IgD-negative memory B cell (primary cell): ENCODE measurements around the gene TMEM270. TPM values are rescaled to one million over a fixed set of nuclear protein-coding genes. Genes with fewer than 3 reads are reported as not detected.
"Not testable (repeated sequence)": the region's sequence is repeated elsewhere in the genome, so short reads cannot be mapped to it uniquely, and the experiment has no call there.

Experiments
- H3K27ac Mint-ChIP-seq, 3 donors: one replicate each; pipeline ENCODE4 v1.8.0; 2020 to 2022; ENCODE audit warnings: mild to moderate bottlenecking in 3 of 3, mixed read lengths in 3 of 3, moderate library complexity in 1 of 3
- H3K27me3 Mint-ChIP-seq: one replicate; pipeline ENCODE4 v1.8.0; 2021; ENCODE audit warnings: mixed read lengths
- H3K36me3 Mint-ChIP-seq: one replicate; pipeline ENCODE4 v1.8.0; 2020; ENCODE audit warnings: mild to moderate bottlenecking, mixed read lengths
- H3K4me1 Mint-ChIP-seq, 3 donors: one replicate each; pipeline ENCODE4 v1.8.0; 2020 to 2022; ENCODE audit warnings: mixed read lengths in 3 of 3, mild to moderate bottlenecking in 1 of 3
- H3K4me3 Mint-ChIP-seq, 4 donors: one replicate each; pipeline ENCODE4 v1.8.0; 2020 to 2022; ENCODE audit warnings: mild to moderate bottlenecking in 4 of 4, mixed read lengths in 4 of 4, moderate library complexity in 3 of 4
- H3K9me3 Mint-ChIP-seq, 3 donors: one replicate each; pipeline ENCODE4 v1.8.0; 2020 to 2021; ENCODE audit warnings: mixed read lengths in 3 of 3, mild to moderate bottlenecking in 1 of 3
- polyA plus RNA-seq: library from polyadenylated mRNA; unstranded; fragments of 300-500 nt; fragmentation: Illumina TruSeq; gene quantifications from one replicate; pipeline ENCODE4 v1.2.3, GENCODE V29; 2021

Gene TMEM270
- polyA plus RNA-seq, 1 donor from 2014 or later: not detected

GRCh38 chr7:73828972-73829371 is 32.0 kb upstream of the TMEM270 start:
- Mint-ChIP-seq H3K36me3 (no peaks in the 10 kb centered on the region), H3K4me3 (peak overlapping the region in 2 of 4 donors; percentile 25 to 65), H3K27ac (peak overlapping the region in 1 of 3 donors; percentile 67), H3K27me3 (peaks cover 11% of the 10 kb centered on the region), H3K4me1 (peaks cover 13 to 21% (median 17%) of the 10 kb centered on the region in 3 donors), H3K9me3 (no peaks in the 10 kb centered on the region)

GRCh38 chr7:73829505-73829904 is 31.5 kb upstream of the TMEM270 start:
- H3K4me3 Mint-ChIP-seq: peak overlapping the region in 1 of 4 donors; percentile 86
- no peaks in the 10 kb centered on the region for H3K9me3 Mint-ChIP-seq
- H3K36me3 Mint-ChIP-seq: no peaks in the 10 kb centered on the region
- peaks cover 13 to 21% (median 17%) of the 10 kb centered on the region in 3 donors for H3K4me1 Mint-ChIP-seq
- H3K27ac Mint-ChIP-seq: no peak overlapping the region
- peaks cover 11% of the 10 kb centered on the region for H3K27me3 Mint-ChIP-seq

GRCh38 chr7:73829921-73830680 is 30.9 kb upstream of the TMEM270 start:
- Mint-ChIP-seq H3K27ac (no peak overlapping the region), H3K27me3 (peaks cover 8% of the 10 kb centered on the region), H3K4me1 (peaks cover 13 to 20% (median 17%) of the 10 kb centered on the region in 3 donors), H3K9me3 (no peaks in the 10 kb centered on the region), H3K4me3 (peak overlapping the region in 1 of 4 donors; percentile 86), H3K36me3 (no peaks in the 10 kb centered on the region)

GRCh38 chr7:73830681-73831583 is 30.0 kb upstream of the TMEM270 start, which contains the start of gene CLDN4:
CLDN4 (plus strand) TSS chr7:73830996; CDS start chr7:73831202, 206 bp downstream.
- peaks cover 8% of the 10 kb centered on the region for H3K27me3 Mint-ChIP-seq
- H3K9me3 Mint-ChIP-seq: no peaks in the 10 kb centered on the region
- H3K27ac Mint-ChIP-seq: no peak within 1 kb of the TSS
- H3K4me3 Mint-ChIP-seq: no peak within 1 kb of the TSS
- no peaks in the 10 kb centered on the region for H3K36me3 Mint-ChIP-seq
- peaks cover 13 to 20% (median 17%) of the 10 kb centered on the region in 3 donors for H3K4me1 Mint-ChIP-seq

- no peak overlapping the region for H3K27ac Mint-ChIP-seq
- no peaks in the 10 kb centered on the region for H3K9me3 Mint-ChIP-seq
- peaks cover 8% of the 10 kb centered on the region for H3K27me3 Mint-ChIP-seq
- H3K4me1 Mint-ChIP-seq: peaks cover 13 to 19% (median 15%) of the 10 kb centered on the region in 3 donors
- no peaks in the 10 kb centered on the region for H3K36me3 Mint-ChIP-seq
- H3K4me3 Mint-ChIP-seq: no peak overlapping the region
Observed at GRCh38 chr7:73831584-73831833, 29.4 kb upstream of the TMEM270 start.

GRCh38 chr7:73831834-73832651 is 28.9 kb upstream of the TMEM270 start:
- no peaks in the 10 kb centered on the region for H3K9me3 Mint-ChIP-seq
- no peaks in the 10 kb centered on the region for H3K36me3 Mint-ChIP-seq
- peaks cover 4% of the 10 kb centered on the region for H3K27me3 Mint-ChIP-seq
- peaks cover 7 to 14% (median 11%) of the 10 kb centered on the region in 3 donors for H3K4me1 Mint-ChIP-seq
- H3K27ac Mint-ChIP-seq: no peak overlapping the region
- no peak overlapping the region for H3K4me3 Mint-ChIP-seq

GRCh38 chr7:73832806-73833205 is 28.2 kb upstream of the TMEM270 start:
- Mint-ChIP-seq H3K27ac (no peak overlapping the region), H3K4me1 (peaks cover 0 to 6% (median 3%) of the 10 kb centered on the region in 3 donors), H3K27me3 (peaks cover 2% of the 10 kb centered on the region), H3K9me3 (no peaks in the 10 kb centered on the region), H3K4me3 (no peak overlapping the region), H3K36me3 (no peaks in the 10 kb centered on the region)

- peaks cover under 1% of the 10 kb centered on the region for H3K27me3 Mint-ChIP-seq
- H3K36me3 Mint-ChIP-seq: no peaks in the 10 kb centered on the region
- peaks cover 0 to 3% (median 0%) of the 10 kb centered on the region in 3 donors for H3K4me1 Mint-ChIP-seq
- no peaks in the 10 kb centered on the region for H3K9me3 Mint-ChIP-seq
- H3K27ac Mint-ChIP-seq: no peak overlapping the region
- no peak overlapping the region for H3K4me3 Mint-ChIP-seq
Observed at GRCh38 chr7:73833251-73833919, 27.6 kb upstream of the TMEM270 start.

GRCh38 chr7:73834626-73835191 is 26.2 kb upstream of the TMEM270 start:
- no peaks in the 10 kb centered on the region for H3K27me3 Mint-ChIP-seq
- no peak overlapping the region for H3K27ac Mint-ChIP-seq
- no peaks in the 10 kb centered on the region for H3K36me3 Mint-ChIP-seq
- no peak overlapping the region for H3K4me3 Mint-ChIP-seq
- no peaks in the 10 kb centered on the region for H3K9me3 Mint-ChIP-seq
- H3K4me1 Mint-ChIP-seq: no peaks in the 10 kb centered on the region

- H3K27me3 Mint-ChIP-seq, H3K4me1 Mint-ChIP-seq, H3K36me3 Mint-ChIP-seq, H3K9me3 Mint-ChIP-seq, H3K27ac Mint-ChIP-seq, H3K4me3 Mint-ChIP-seq: not testable (repeated sequence)
Observed at GRCh38 chr7:73837167-73837566, 23.8 kb upstream of the TMEM270 start.

- Mint-ChIP-seq H3K4me1 (peaks cover 0 to 2% (median under 1%) of the 10 kb centered on the region in 3 donors), H3K27me3 (no peaks in the 10 kb centered on the region), H3K27ac (no peak overlapping the region), H3K9me3 (no peaks in the 10 kb centered on the region), H3K4me3 (no peak overlapping the region), H3K36me3 (no peaks in the 10 kb centered on the region)
Observed at GRCh38 chr7:73838642-73839041, 22.3 kb upstream of the TMEM270 start.

GRCh38 chr7:73839290-73839689 is 21.7 kb upstream of the TMEM270 start:
- H3K9me3 Mint-ChIP-seq: no peaks in the 10 kb centered on the region
- H3K27me3 Mint-ChIP-seq: no peaks in the 10 kb centered on the region
- H3K27ac Mint-ChIP-seq: peak overlapping the region in 1 of 3 donors; percentile 50
- no peaks in the 10 kb centered on the region for H3K36me3 Mint-ChIP-seq
- peaks cover 6 to 7% (median 6%) of the 10 kb centered on the region in 3 donors for H3K4me1 Mint-ChIP-seq
- peak overlapping the region in 1 of 4 donors; percentile 17 for H3K4me3 Mint-ChIP-seq

GRCh38 chr7:73839743-73840714 is 20.9 kb upstream of the TMEM270 start:
- peak overlapping the region in 1 of 3 donors; percentile 50 for H3K27ac Mint-ChIP-seq
- no peak overlapping the region for H3K4me3 Mint-ChIP-seq
- no peaks in the 10 kb centered on the region for H3K36me3 Mint-ChIP-seq
- peaks cover 6 to 11% (median 7%) of the 10 kb centered on the region in 3 donors for H3K4me1 Mint-ChIP-seq
- H3K27me3 Mint-ChIP-seq: no peaks in the 10 kb centered on the region
- no peaks in the 10 kb centered on the region for H3K9me3 Mint-ChIP-seq
